SK-N-SH (cell line): ENCODE data around the gene SLC27A3. TPM values are rescaled to one million over a fixed set of nuclear protein-coding genes. Genes with fewer than 3 reads are reported as not detected.

ENCODE experiments used
- CTCF ChIA-PET: fragments of 300-600, 350-600 bp; formaldehyde crosslinking; extraction: SDS; loops from one replicate; lab custom pipeline; 2021; lab: Yijun Ruan, JAX
- POLR2A ChIA-PET: fragments of 350-600 bp; sonication (Branson Sonifier 250); formaldehyde crosslinking; extraction: SDS; loops from one replicate; lab custom pipeline; 2020; ENCODE audit warnings: antibody characterized with exemption, inconsistent platforms; lab: Yijun Ruan, JAX
- DNase-seq: peaks from one replicate; pipeline ENCODE4 v3.0.0; 2012
- H2AFZ ChIP-seq: fragments of 200-600 bp; sonication (generic); 2 replicates; pipeline ENCODE4 v1.8.1; 2016; ENCODE audit warnings: antibody characterized with exemption, mild to moderate bottlenecking, low read depth
- H3F3A ChIP-seq: fragments of 200-600 bp; sonication (generic); replicated peaks from 2 replicates; pipeline ENCODE3; 2016; ENCODE audit warnings: antibody characterized with exemption, mild to moderate bottlenecking; ENCODE audit not compliant: insufficient read depth
- H3K27ac ChIP-seq, 2 experiments: fragments of 200-500 bp in 1 of 2; fragments of 200-600 bp in 1 of 2; sonication (Bioruptor generic) in 1 of 2; sonication (generic), shearing (Covaris generic) in 1 of 2; 2 replicates each; pipeline versions ENCODE4 v1.5.1 to v1.6.1; 2014 to 2016; ENCODE audit warnings: low read depth in 2 of 2, inconsistent platforms in 1 of 2, low read length in 1 of 2, mild to moderate bottlenecking in 1 of 2, mixed read lengths in 1 of 2
- H3K27me3 ChIP-seq: fragments of 200-600 bp; sonication (generic), shearing (Covaris generic); 2 replicates; pipeline ENCODE4 v1.6.1; 2016; ENCODE audit warnings: mixed run types; ENCODE audit not compliant: insufficient read depth
- H3K36me3 ChIP-seq, 2 experiments: fragments of 200-500 bp in 1 of 2; fragments of 200-600 bp in 1 of 2; sonication (Bioruptor generic) in 1 of 2; sonication (generic) in 1 of 2; replicated peaks in 1 of 2; 2 replicates each; pipeline versions ENCODE3 to v1.5.1; 2014 to 2016; ENCODE audit warnings: low read length in 1 of 2, mild to moderate bottlenecking in 1 of 2; ENCODE audit not compliant: insufficient read depth in 2 of 2, control insufficient read depth in 1 of 2
- H3K4me1 ChIP-seq, 2 experiments: fragments of 200-500 bp in 1 of 2; fragments of 200-600 bp in 1 of 2; sonication (Bioruptor generic) in 1 of 2; sonication (generic), shearing (Covaris generic) in 1 of 2; 2 replicates each; pipeline versions ENCODE4 v1.5.1 to v1.6.1; 2014 to 2016; ENCODE audit warnings: low read depth in 1 of 2, low read length in 1 of 2, mixed run types in 1 of 2; ENCODE audit not compliant: insufficient read depth in 2 of 2, control insufficient read depth in 1 of 2
- H3K4me2 ChIP-seq: fragments of 200-600 bp; sonication (generic), shearing (Covaris generic); 2 replicates; pipeline ENCODE4 v1.6.1; 2017; ENCODE audit warnings: mixed run types
- H3K4me3 ChIP-seq, 2 experiments: fragments of 200-500 bp in 1 of 2; fragments of 200-600 bp in 1 of 2; sonication (Bioruptor generic) in 1 of 2; sonication (generic), shearing (Covaris generic) in 1 of 2; 2 replicates each; pipeline versions ENCODE4 v1.5.1 to v1.8.1; 2014 to 2016; ENCODE audit warnings: low read depth in 2 of 2, inconsistent platforms in 1 of 2, low read length in 1 of 2, mild to moderate bottlenecking in 1 of 2, mixed read lengths in 1 of 2, moderate library complexity in 1 of 2
- H3K79me2 ChIP-seq: fragments of 200-600 bp; sonication (generic); 2 replicates; pipeline ENCODE4 v1.8.1; 2017; ENCODE audit warnings: mild to moderate bottlenecking; ENCODE audit not compliant: insufficient read depth
- H3K9ac ChIP-seq: fragments of 200-600 bp; sonication (generic); 2 replicates; pipeline ENCODE4 v1.6.1; 2017; ENCODE audit warnings: mixed run types
- H3K9me2 ChIP-seq: fragments of 200-600 bp; sonication (generic); 2 replicates; pipeline ENCODE4 v1.6.1; 2017; ENCODE audit warnings: mixed run types
- H3K9me3 ChIP-seq: fragments of 200-600 bp; sonication (generic); 2 replicates; pipeline ENCODE4 v1.6.1; 2017; ENCODE audit warnings: mixed run types, mild to moderate bottlenecking, moderate library complexity
- H4K20me1 ChIP-seq: fragments of 200-600 bp; sonication (generic); 2 replicates; pipeline ENCODE4 v1.6.1; 2017; ENCODE audit warnings: mild to moderate bottlenecking, mixed run types; ENCODE audit not compliant: insufficient read depth
- FOSL2 ChIP-seq: IDR thresholded peaks from 2 replicates; pipeline ENCODE4 v1.4.0; 2012; ENCODE audit warnings: low read depth, mild to moderate bottlenecking, moderate library complexity, borderline replicate concordance
- FOXJ3 ChIP-seq: sonication (generic); formaldehyde crosslinking; IDR thresholded peaks from 2 replicates; pipeline ENCODE4 v1.5.1; 2020; ENCODE audit warnings: mild to moderate bottlenecking, missing genetic modification reagents
- FOXM1 ChIP-seq: IDR thresholded peaks from 2 replicates; pipeline ENCODE4 v1.4.0; 2012; ENCODE audit warnings: low read depth, mild to moderate bottlenecking
- TEAD4 ChIP-seq: IDR thresholded peaks from 2 replicates; pipeline ENCODE4 v1.4.0; 2012; ENCODE audit warnings: mild to moderate bottlenecking, borderline replicate concordance; ENCODE audit not compliant: insufficient read depth
- USF1 ChIP-seq: IDR thresholded peaks from 2 replicates; pipeline ENCODE4 v1.4.0; 2012; ENCODE audit warnings: low read depth, borderline replicate concordance
- USF2 ChIP-seq: fragments of 150-350 bp; IDR thresholded peaks from 2 replicates; pipeline ENCODE4 v1.6.1; 2017; ENCODE audit warnings: antibody characterized with exemption, low read length, low read depth, borderline replicate concordance
- WGBS: methylation state at CpG from one replicate; pipeline ENCODE4 v1.1.6; 2017; ENCODE audit warnings: low lambda C conversion rate; 5-methylcytosine and 5-hydroxymethylcytosine counted together
- polyA plus RNA-seq, 3 experiments: library from polyadenylated mRNA; depleted of rRNA; stranded (reverse); fragments of >200 nt; gene quantifications; 2 replicates each; pipeline ENCODE4 v1.2.3, GENCODE V29; 2012

SLC27A3 gene
- polyA plus RNA-seq, 1 of the 3 experiments (the other 2 are of a cell fraction), result 9.0 TPM

DNA sequence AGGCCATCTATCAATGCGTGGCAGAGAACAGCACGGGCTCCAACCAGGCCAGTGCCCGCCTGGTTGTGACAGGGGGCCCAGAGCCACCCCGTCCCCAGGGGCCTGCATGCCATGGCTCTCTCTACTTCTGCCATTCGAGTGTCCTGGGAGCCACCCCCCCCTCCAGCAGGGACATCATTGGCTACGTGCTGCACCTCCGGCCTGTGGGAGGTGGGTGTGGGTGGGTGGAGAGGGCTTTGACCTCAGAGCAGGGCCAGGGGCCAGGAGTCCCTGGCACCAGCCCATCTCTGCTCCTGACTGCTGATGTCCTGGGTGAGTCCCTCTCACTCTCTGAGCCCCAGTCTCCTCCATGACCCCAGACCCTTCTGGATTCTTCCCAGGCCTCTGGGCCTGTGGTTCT lies 25.3 kb downstream of the SLC27A3 start:
- no peaks in the 10 kb centered on the region for H3K9me2 ChIP-seq
- H3K79me2 ChIP-seq, result no peaks in the 10 kb centered on the region
- no peaks in the 10 kb centered on the region for H4K20me1 ChIP-seq
- no peak overlapping the region for H3K27ac ChIP-seq
- no peak overlapping the region for H3K9ac ChIP-seq
- H2AFZ ChIP-seq, result no peak overlapping the region
- H3K4me1 ChIP-seq, result peaks cover 3 to 5% of the 10 kb centered on the region in 2 experiments; a peak in 2 of 4 replicates
- peaks cover under 1% of the 10 kb centered on the region for H3F3A ChIP-seq
- CTCF ChIA-PET, result interaction anchor here (0.8 to 2.1 kb wide), 5 partner anchors 17 to 187 kb away, joined by 3 to 7 read pairs (median 4); no protein-coding TSS in a partner anchor
- peaks cover 0 to 7% of the 10 kb centered on the region in 2 experiments for H3K36me3 ChIP-seq
- WGBS, result 100% methylated on average over 3 of the region's 7 CpGs
- H3K9me3 ChIP-seq, result no peaks in the 10 kb centered on the region
- POLR2A ChIA-PET, result no interaction called here
- no peak for DNase-seq
- no peak overlapping the region for H3K4me3 ChIP-seq
- no peak for TF ChIP-seq USF2
- no peak for TF ChIP-seq USF1
- TF ChIP-seq FOSL2, result no peak
- TF ChIP-seq FOXM1, result no peak
- H3K4me2 ChIP-seq, result no peak overlapping the region
- H3K27me3 ChIP-seq, result no peaks in the 10 kb centered on the region

DNA sequence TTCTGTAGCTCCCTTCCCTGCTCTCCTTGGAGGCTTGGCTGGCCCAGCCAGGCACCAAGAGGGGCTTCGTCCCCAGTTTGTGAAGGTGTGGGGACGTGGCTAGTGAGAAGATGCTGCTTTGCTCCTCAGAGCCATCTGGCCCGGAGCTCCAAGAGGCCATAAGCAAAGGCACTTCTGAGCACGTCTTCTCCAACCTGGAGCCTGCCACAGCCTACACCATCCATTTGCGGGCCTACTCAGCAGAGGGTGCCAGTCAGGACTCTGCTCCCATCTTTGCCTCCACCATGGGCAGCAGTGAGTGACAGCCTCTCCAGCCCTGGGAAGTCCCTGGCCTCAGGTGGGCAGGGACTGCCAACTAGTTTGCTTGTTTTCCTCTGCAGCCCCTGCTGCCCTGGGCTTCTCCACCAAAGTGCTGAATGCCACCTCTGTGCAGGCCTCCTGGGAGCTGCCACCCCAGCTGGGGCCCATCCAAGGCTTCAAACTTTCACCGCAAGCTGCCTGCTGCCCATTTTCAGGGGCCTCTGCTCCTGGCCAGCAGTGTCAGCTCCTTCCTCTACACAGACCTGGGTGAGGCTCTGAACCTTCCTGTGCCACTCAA lies 25.9 kb downstream of the SLC27A3 start:
- Histone ChIP-seq H3K9me2 (no peaks in the 10 kb centered on the region), H3K27me3 (no peaks in the 10 kb centered on the region), H3K4me1 (peaks cover 5 to 8% of the 10 kb centered on the region in 2 experiments; a peak in 2 of 4 replicates), H3K9me3 (no peaks in the 10 kb centered on the region), H3F3A (peaks cover 5% of the 10 kb centered on the region), H3K27ac (no peak overlapping the region; a peak in 1 of 4 replicates), H3K9ac (no peak overlapping the region), H2AFZ (no peak overlapping the region), H4K20me1 (no peaks in the 10 kb centered on the region), H3K36me3 (peaks cover 0 to 7% of the 10 kb centered on the region in 2 experiments), H3K79me2 (no peaks in the 10 kb centered on the region), H3K4me3 (no peak overlapping the region), H3K4me2 (no peak overlapping the region)
- DNase-seq, result no peak
- TF ChIP-seq FOXJ3 (no peak), USF2 (no peak), TEAD4 (no peak)
- 98% methylated on average over 6 of the region's 6 CpGs for WGBS
- ChIA-PET POLR2A (interaction anchor here (1.1 kb wide), 1 partner anchor 190 kb away, joined by 3 read pairs; the partner anchor contains the start of gene RPS27), CTCF (interaction anchor here (0.8 to 3.7 kb wide), 7 partner anchors 10 to 186 kb away, joined by 3 to 26 read pairs (median 4); partner anchors contain the start of gene RAB13)
